Urinary bladder (tissue), 4 donors: ENCODE data around the gene SPEN. TPM values are rescaled to one million over a fixed set of nuclear protein-coding genes. Genes with fewer than 3 reads are reported as not detected.

Experiments
- DNase-seq: peaks from one replicate; pipeline ENCODE4 v3.0.0-alpha.2; 2015; ENCODE audit errors: extremely low spot score
- H3K27ac ChIP-seq: one replicate; pipeline ENCODE4 v1.5.1; 2013; ENCODE audit warnings: low read depth, mild to moderate bottlenecking, moderate library complexity
- H3K36me3 ChIP-seq: one replicate; pipeline ENCODE4 v1.6.1; 2013; ENCODE audit warnings: mild to moderate bottlenecking, moderate library complexity; ENCODE audit not compliant: insufficient read depth
- H3K4me1 ChIP-seq: one replicate; pipeline ENCODE4 v1.6.1; 2013; ENCODE audit warnings: mild to moderate bottlenecking, moderate library complexity; ENCODE audit not compliant: insufficient read depth
- H3K4me3 ChIP-seq: one replicate; pipeline ENCODE4 v1.5.1; 2013; ENCODE audit warnings: low read depth, low read length
- WGBS: extraction: QIAGEN DNeasy Blood & Tissue Kit; methylation state at CpG from one replicate; pipeline ENCODE4 v1.1.7; 2013; 5-methylcytosine and 5-hydroxymethylcytosine counted together
- polyA plus RNA-seq: library from polyadenylated mRNA; stranded (reverse); fragments of 200-250 nt; gene quantifications from one replicate; pipeline ENCODE4 v1.2.3, GENCODE V29; 2013
- total RNA-seq: library from RNA; depleted of rRNA; stranded (reverse); fragments of >200 nt; gene quantifications from one replicate; pipeline ENCODE4 v1.2.3, GENCODE V29; 2014
- donor health status: healthy with polysubstance abuse.
- donor health status: healthy.

SPEN gene
- total and polyA plus RNA-seq, 2 donors, result 31.8 to 47.6 TPM

- Histone ChIP-seq H3K4me3 (no peak overlapping the region), H3K4me1 (no peaks in the 10 kb centered on the region), H3K27ac (no peak overlapping the region), H3K36me3 (no peaks in the 10 kb centered on the region)
- 64% methylated on average over 6 of the region's 6 CpGs for WGBS
- DNase-seq, result no peak
These were observed 4.7 kb downstream of the SPEN start for GRCh38 chr1:15852036-15852827.

GRCh38 chr1:15852828-15853302 lies 5.4 kb downstream of the SPEN start:
- no peak for DNase-seq
- Histone ChIP-seq H3K27ac (no peak overlapping the region), H3K36me3 (no peaks in the 10 kb centered on the region), H3K4me1 (no peaks in the 10 kb centered on the region), H3K4me3 (no peak overlapping the region)
- 88% methylated on average over 3 of the region's 3 CpGs for WGBS

- DNase-seq, result no peak
- Histone ChIP-seq H3K27ac (no peak overlapping the region), H3K36me3 (no peaks in the 10 kb centered on the region), H3K4me1 (no peaks in the 10 kb centered on the region), H3K4me3 (no peak overlapping the region)
- 93% methylated on average over 5 of the region's 5 CpGs for WGBS
These were observed 9.4 kb downstream of the SPEN start for GRCh38 chr1:15856888-15857287.

- H3K4me1 ChIP-seq, result no peaks in the 10 kb centered on the region
- no peak overlapping the region for H3K4me3 ChIP-seq
- H3K36me3 ChIP-seq, result no peaks in the 10 kb centered on the region
- DNase-seq, result no peak
- no peak overlapping the region for H3K27ac ChIP-seq
- 86% methylated on average over 6 of the region's 6 CpGs for WGBS
These were observed 10.7 kb downstream of the SPEN start for GRCh38 chr1:15858069-15858670.

GRCh38 chr1:15858672-15859372 lies 11.3 kb downstream of the SPEN start:
- DNase-seq, result no peak
- Histone ChIP-seq H3K27ac (no peak overlapping the region), H3K4me3 (no peak overlapping the region), H3K4me1 (no peaks in the 10 kb centered on the region), H3K36me3 (no peaks in the 10 kb centered on the region)
- WGBS, result 92% methylated on average over 8 of the region's 8 CpGs

GRCh38 chr1:15863156-15863901 lies 15.8 kb downstream of the SPEN start:
- DNase-seq, result no peak
- 94% methylated on average over 2 of the region's 2 CpGs for WGBS
- Histone ChIP-seq H3K27ac (no peak overlapping the region), H3K4me3 (no peak overlapping the region), H3K4me1 (no peaks in the 10 kb centered on the region), H3K36me3 (no peaks in the 10 kb centered on the region)

GRCh38 chr1:15866721-15867201 lies 19.3 kb downstream of the SPEN start:
- H3K4me1 ChIP-seq, result no peaks in the 10 kb centered on the region
- no peak overlapping the region for H3K27ac ChIP-seq
- no peaks in the 10 kb centered on the region for H3K36me3 ChIP-seq
- no peak for DNase-seq
- no peak overlapping the region for H3K4me3 ChIP-seq
- 79% methylated on average over 3 of the region's 3 CpGs for WGBS

- no peak for DNase-seq
- Histone ChIP-seq H3K27ac (no peak overlapping the region), H3K4me1 (no peaks in the 10 kb centered on the region), H3K4me3 (no peak overlapping the region), H3K36me3 (no peaks in the 10 kb centered on the region)
- WGBS, result 85% methylated on average over 3 of the region's 3 CpGs
These were observed 19.8 kb downstream of the SPEN start for GRCh38 chr1:15867288-15867687.

- Histone ChIP-seq H3K36me3 (no peaks in the 10 kb centered on the region), H3K4me1 (no peaks in the 10 kb centered on the region), H3K4me3 (no peak overlapping the region), H3K27ac (no peak overlapping the region)
- 99% methylated on average over 2 of the region's 2 CpGs for WGBS
- no peak for DNase-seq
These were observed 21.9 kb downstream of the SPEN start for GRCh38 chr1:15869413-15869812.

GRCh38 chr1:15870421-15870820 lies 22.9 kb downstream of the SPEN start:
- Histone ChIP-seq H3K4me3 (no peak overlapping the region), H3K36me3 (no peaks in the 10 kb centered on the region), H3K27ac (no peak overlapping the region), H3K4me1 (no peaks in the 10 kb centered on the region)
- WGBS, result 77% methylated on average over 1 of the region's 1 CpG
- DNase-seq, result no peak

- no peaks in the 10 kb centered on the region for H3K4me1 ChIP-seq
- H3K36me3 ChIP-seq, result no peaks in the 10 kb centered on the region
- H3K27ac ChIP-seq, result no peak overlapping the region
- H3K4me3 ChIP-seq, result no peak overlapping the region
- 65% methylated on average over 1 of the region's 1 CpG for WGBS
- DNase-seq, result no peak
These were observed 27.0 kb downstream of the SPEN start for GRCh38 chr1:15874471-15874870.

- DNase-seq, result no peak
- no peaks in the 10 kb centered on the region for H3K4me1 ChIP-seq
- no peak overlapping the region for H3K27ac ChIP-seq
- no peaks in the 10 kb centered on the region for H3K36me3 ChIP-seq
- 88% methylated on average over 12 of the region's 12 CpGs for WGBS
- H3K4me3 ChIP-seq, result no peak overlapping the region
These were observed 29.0 kb downstream of the SPEN start for GRCh38 chr1:15876357-15877055.

GRCh38 chr1:15881961-15882360 lies 34.5 kb downstream of the SPEN start:
- Histone ChIP-seq H3K4me1 (no peaks in the 10 kb centered on the region), H3K4me3 (no peak overlapping the region), H3K36me3 (peaks cover 2% of the 10 kb centered on the region), H3K27ac (no peak overlapping the region)
- DNase-seq, result no peak
- 89% methylated on average over 5 of the region's 5 CpGs for WGBS
